GM20431 (cell line): ENCODE results near the gene CPSF4.

Experiments
- in situ Hi-C: fragments of 300-500 bp; cut with MseI, MboI; formaldehyde crosslinking; loops from one replicate; pipeline ENCODE4 v1.15.0; 2020; ENCODE audit warnings: low sequenced_read_pairs; ENCODE audit not compliant: unreplicated experiment

The CPSF4 gene

DNA sequence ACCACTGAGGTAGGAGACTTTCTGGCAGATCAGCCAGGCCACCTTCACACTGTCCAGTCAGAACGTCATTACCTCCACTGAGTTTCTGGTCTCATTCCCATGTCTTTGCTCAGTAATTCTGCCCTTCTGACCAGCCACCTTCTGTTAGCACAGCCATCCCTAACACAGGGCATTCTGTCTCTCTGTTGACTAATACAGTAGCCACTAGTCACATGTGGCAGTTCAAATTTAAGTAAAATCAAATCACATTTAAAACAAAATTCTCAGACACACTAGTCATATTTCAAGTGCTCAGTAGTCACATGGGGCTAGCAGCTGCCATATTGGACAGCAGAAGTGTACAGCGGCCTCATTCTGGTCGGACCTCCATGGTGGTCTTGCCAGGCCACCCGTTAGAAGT, 7.4 kb downstream of the CPSF4 start:
- in situ Hi-C loops = no loop called here

DNA sequence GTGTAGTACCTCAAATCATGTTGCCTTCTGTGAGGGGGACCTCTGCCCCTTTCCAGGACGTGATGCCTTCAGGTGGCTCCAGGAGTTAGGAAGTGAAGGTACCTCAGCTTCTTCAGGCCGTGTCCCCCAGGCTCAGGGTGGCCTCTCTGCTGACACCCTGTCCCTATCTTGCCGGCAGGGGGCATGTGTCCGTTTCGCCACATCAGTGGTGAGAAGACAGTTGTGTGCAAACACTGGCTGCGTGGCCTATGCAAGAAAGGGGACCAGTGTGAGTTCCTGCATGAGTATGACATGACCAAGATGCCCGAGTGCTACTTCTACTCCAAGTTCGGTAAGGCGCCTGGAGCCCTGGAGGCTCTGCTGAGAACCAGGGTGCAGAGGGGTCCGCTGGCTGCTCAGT, 9.2 kb downstream of the CPSF4 start:
- in situ Hi-C loops = no loop called here

DNA sequence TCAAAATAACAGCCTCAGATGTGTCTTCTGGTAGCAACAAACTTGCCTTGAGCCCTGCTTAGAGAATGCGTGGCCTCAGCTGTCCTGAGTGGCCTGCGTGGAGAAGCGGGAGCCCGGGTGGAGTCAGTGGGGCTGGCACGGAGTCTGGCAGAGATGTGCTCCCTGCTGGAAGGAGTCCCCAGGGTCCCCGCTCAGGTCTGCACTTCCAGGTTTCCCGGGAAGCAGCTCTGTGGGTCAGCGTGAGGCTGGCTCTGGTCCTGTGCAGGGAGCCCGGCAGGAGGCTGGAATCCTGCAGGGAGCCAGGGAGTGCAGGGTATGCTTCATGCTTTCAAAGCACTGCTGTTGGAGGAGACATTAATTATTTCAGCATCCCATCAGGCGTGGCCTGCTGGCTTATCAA, 10.1 kb downstream of the CPSF4 start:
- in situ Hi-C loops = no loop called here

DNA sequence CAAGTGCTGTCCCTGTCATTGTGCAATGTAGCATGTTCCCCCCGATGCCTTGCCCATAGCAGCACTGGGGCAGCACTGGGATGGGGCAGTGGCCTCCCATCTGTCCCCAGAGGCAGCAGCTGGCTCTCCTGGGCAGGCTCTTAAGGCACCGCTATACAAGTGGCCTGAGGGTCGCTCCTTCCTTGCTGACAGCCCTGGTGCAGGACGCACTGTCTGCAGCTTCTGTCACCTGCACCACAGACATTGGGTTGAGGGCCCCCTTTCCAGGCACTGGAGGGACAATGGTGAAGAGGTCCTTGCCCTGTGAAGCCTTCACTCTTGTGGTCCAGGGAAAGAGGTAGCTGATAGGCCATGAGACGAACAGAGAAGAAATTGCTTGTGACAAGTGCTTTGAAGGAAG, 10.6 kb downstream of the CPSF4 start:
- in situ Hi-C loops = no loop called here

DNA sequence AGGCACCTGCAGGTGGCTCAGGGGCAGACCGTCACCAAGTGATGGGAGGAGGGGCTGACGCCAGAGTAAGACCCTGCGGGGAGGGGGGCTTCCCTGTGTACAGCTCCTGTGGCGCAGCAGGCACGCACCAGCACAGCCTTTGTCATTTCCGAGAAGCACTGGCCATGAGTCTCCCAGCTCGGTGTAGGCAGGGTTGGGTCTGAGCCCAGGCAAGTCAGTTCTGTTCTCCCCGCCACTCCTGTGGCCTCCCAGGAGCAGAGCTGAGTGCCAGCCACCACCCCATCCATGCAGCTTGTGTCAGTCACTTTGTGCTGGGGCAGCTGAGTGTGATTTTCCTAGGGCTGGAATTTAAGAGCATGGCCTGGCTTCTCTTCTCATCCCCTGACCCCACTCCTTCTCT, 13.2 kb downstream of the CPSF4 start:
- in situ Hi-C loops = no loop called here

DNA sequence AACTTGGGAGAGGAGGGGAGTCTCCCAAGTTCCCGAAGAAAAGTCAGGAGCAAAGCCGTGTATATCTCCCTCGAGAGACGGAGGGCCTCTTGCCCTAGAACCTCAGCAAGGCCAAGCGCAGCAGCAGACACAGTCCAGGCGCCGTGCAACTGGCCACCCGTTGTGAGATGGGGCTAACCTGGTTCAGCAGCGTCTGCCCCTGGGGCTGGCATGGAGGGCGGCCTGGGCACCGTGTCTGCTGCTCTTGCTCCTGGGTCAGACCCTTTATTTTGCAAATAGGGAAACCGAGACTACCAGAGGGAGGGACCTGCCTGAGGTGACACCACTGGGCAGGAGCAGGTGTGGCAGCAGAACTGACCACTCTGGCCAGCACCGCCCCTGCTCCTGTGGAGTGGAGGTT, 13.8 kb downstream of the CPSF4 start:
- in situ Hi-C loops = no loop called here

DNA sequence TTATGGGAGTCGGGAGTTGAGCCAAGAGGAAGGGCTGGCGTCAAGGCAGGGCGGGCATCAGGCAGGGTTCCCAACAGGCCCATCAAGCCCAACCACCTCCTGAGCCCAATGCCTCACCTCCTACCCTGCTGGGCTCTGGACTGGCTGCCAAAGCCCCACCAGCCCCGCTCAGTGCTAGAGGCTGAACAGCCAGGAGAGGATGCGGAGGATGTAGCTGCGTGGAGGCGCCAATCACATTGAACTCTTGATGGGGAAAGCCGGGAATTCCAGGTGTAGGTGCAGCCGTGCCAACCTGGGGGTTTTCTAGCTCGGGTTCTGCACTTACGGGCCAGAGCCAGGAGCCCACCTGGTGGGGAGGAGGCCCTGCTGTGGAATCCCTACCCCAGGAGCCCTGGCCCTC, 14.4 kb downstream of the CPSF4 start:
- in situ Hi-C loops = no loop called here

DNA sequence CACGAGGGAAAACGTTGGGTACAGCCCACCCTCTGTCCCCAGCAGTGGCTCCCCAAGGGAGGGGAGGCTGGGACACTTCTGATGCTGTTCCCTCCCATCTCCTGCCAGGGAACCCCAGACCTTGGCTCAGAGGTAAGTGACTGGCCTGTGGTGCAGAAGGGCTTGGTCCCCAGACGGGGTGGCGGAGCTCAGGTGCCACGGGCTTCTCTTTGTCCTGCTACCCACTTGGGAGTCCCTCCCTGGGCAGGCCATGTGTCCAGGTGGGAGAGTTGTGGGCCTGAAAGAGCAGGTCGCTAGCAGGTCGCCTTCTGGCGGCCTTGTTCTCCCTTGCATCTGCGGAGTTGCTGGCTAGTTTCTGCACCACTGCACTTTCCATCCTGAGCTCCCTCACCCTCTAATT, 17.1 kb downstream of the CPSF4 start:
- in situ Hi-C loops = no loop called here

DNA sequence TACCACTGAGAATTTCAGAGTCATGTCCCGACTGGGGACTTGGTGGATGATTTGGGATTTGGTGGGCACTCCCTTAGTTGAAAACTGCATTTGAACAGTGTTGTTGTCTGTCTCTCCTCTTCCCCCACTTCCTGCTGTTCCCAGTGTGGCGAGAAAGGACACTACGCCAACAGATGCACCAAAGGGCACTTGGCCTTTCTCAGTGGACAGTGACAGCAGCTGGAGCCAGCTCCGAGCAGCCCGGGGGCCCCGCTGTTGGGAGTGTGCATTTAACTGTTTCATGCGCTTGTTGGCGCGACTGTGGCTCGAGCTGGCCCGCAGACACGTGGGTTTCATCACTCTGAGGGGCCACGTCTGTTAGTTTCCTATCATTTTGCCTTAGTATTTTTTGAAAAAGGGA, 17.5 kb downstream of the CPSF4 start:
- in situ Hi-C loops = no loop called here

DNA sequence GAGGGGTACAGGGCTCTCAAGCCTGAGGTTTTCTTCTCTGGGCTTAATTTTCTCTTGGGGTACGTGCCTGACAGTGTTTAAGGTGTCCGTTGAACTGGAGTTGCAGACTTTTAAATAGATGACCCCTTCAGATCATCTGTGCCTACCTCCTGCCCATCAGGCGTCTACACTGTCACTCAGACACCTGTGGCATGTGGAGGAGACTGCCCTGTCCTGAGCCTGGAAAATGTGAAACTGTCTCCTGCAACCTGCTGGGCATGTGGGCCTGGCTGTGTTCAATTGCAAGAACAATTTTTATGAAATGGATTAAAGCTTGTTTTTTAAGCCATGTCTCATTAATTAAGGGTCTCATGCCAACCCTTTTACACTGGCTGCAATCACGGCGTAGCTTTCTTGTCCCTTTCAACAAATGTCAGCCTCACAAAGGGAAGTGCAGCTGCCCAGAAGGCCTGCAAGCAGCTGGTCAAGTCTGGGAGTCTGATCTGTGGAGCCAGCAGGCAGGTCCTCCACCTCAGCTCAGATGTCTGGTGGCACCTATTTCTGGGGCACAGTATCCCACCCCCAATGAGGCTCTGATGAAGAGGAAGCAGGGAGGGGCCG, 18.4 kb downstream of the CPSF4 start:
- in situ Hi-C loops = no loop called here

DNA sequence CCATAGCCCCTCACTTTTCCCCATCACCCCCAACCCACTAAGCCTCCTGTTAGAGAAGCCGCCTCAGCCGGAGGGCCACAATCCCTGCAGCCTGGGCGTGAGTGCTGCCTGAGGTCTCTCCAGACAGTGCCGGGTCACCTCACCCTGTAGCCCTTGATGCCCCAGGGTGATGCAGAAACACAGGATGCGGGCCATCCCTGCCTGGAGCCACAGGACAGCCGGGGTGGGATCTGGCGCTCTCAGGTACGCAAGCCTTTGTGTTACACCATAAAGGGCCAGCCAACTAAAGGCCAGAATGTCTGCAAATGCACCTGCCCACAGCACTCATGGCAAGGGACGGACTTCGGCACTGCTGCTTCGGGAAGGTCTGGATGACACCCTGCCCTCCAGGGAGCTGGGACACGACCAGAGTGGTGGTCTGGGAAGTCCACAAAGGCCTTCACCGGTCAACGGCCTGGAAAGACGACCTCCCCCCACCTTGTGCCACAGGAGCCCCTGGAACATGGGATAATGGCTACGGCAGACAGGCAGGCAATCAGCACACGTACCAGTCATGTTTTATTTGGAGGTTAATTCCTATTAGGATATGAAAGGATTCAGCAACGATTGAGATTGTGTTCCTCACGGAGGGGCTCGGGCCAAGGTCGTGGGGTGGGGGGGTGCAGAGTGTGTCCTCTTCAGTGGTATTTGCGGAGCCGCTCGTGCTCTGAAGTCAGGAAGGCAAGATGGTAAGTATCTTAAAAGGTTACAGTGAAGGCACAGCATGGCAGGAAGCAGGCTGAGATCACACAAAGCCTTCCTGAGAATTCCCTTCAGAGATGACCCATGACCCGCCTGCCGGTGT, 19.1 kb downstream of the CPSF4 start:
- in situ Hi-C loops = no loop called here

DNA sequence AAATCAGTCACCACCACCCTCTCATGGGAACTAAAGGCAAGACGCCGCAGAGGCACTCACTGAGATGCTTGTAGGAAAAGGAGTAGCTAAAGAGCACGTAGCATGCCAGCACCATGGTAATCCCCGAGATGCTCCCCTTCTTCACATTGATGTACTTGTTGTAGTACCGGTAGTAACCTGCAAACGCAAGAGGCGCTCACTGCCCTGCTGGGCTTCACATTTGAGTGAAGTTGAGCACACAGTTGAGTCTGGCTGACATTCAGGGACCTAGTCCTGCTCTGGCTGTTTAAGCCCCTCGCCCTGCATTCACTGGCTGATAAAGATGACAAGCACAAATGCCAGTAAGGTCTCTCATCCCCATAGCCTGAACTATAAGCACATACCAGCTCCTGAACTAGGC, 20.3 kb downstream of the CPSF4 start:
- in situ Hi-C loops = no loop called here

DNA sequence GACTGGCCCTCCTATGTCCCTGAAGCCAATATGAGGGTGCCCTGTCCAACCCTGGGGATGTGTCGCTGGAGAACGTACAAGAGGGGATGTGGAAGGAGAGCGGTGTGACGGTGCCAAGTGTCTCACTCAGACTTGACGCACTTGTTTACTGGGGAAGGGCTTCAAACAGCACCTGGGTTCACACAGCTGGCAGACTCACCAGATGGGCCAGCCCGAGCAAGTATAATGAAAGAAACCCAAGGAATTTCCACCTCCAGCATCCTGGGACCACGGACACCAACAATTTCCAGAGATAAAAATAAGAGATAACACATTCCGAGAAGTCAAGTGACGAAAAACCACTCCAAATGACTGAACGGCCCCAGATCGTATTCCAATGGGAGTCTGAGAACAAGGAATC, 21.9 kb downstream of the CPSF4 start:
- in situ Hi-C loops = no loop called here

DNA sequence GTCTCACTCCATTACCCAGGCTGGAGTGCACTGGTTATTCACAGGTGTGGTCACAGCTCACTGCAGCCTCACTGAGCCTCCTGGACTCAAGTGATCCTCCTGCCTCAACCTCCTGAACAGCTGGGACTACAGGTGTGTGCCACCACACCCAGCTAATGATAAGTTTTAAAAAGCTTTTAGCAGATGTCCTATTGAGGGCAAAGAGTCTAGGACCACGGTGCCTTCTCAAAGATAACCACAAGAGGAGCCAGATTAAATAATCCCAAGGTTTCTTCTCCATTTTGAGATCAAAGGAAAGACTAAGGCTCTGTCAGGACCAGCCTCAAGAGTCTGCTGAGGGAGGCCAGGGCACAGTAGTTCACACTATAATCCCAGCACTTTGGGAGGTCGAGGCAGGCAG, 22.5 kb downstream of the CPSF4 start:
- in situ Hi-C loops = no loop called here

DNA sequence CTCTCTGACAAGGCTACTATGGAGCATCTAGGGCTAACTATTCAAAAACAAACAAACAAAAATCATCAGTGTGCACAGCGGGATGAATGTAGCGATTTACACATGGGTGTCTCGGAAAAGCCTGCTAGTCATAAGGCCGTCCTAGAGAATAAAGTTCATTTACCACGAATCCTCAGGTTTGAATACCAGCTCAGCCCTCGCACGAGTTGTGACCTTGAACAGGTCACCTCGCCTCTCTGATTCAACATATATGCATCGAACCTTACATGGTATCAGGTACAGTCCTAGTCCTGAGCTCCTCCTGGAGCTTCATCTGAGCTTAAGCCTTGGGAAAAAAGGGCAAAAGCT, 26.7 kb downstream of the CPSF4 start:
- in situ Hi-C loops = no loop called here

DNA sequence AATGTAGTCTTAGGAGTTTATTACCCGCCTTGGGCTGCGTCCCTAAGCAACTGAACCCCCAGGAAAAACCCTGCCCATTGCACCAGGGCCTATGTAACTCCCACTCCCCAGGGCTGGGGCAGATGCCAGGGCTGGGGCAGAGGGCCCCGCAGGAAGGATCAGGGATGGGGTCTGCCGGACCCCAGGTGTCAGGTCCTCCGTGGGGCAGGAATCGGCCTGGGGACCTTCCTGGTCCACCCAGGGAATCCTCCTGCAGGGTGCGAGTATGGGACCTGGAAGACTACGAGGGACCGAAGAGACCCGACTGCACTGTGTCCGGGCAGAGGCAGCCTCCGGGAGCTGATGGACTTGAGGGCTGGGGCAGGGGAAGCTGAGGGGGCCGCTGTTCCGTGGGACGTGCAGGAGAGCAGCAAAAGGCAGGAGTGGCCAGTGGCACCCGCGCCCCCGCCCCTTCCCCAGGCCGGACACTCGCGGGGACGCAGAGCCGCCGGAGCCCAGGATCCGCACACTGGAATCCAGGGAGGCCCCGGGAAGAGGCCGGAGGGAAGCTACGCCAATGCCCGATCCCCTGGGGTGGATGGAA, 29.7 kb downstream of the CPSF4 start:
- in situ Hi-C loops = no loop called here

DNA sequence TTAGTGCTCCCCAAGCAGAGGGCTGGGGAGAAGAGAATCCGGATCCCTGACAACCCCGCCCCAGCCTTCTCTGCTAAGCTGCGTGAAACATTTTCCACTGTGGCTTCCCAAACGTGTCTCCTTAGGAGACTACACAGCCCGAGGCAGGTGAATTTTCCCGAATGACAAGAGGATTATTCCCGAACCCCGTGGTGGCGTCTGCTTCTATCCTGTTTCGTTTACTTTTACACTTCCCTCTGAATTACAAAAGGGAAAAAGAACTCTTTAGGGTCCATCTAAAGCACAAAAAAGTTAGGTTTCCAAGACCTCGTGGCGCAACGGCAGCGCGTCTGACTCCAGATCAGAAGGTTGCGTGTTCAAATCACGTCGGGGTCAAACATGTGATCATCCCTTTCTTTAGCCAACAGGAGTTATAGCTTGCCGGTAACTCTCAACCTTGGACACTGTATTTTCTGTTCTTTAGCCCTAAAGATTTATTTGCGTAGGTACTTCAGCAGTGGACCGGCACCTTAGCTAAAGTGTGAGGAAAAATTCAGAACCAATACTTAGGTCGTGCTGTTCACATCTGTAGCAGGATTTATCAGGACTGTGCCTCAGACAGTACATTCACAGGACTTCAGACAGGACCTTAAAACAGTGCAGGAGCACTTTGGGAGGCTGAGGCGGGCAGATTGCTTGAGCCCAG, 30.8 kb downstream of the CPSF4 start:
- in situ Hi-C loops = no loop called here

DNA sequence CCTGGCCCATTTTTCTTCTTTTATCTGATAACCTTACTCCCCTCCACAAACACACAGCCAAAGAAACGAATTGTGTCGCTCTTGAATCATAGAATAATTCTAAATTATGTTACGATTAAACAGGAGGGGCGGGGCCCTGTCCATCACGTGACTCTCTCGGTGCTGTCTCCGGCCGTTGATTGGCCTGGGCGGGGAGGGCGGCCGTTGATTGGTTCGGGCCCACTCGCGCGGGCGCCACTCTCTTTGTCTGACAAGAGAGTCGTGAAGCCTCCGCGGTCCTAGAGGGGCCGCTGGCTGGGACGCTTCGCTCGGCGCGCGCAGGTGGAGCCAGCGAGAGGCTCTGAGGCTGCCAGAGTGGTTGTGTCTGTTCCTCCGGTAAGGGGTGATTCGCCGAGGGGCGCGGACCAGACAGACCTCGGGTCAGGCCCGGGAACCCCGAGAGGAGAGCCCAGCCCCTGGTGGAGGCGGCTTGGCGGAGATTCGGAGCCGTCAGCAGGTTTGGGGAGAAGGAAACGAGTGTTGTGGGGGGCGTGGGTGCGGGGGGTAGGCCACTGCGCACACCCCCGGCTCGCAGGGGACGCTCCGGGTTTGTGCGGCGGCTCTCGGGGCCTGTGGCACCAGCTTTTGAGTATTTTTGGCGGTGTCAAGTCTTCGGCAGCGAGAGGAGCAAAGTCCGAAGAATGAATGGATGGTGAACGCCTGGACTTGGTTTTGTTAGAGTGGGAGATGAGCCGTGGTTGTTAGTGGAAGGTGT, 34.0 kb downstream of the CPSF4 start, which contains the start of gene ZNF789:
Gene ZNF789, plus strand, starts transcription at position 330 of the 754 bp plus-strand sequence. CDS start 3,567 bp downstream, outside the sequence.
- in situ Hi-C loops = no loop called here

DNA sequence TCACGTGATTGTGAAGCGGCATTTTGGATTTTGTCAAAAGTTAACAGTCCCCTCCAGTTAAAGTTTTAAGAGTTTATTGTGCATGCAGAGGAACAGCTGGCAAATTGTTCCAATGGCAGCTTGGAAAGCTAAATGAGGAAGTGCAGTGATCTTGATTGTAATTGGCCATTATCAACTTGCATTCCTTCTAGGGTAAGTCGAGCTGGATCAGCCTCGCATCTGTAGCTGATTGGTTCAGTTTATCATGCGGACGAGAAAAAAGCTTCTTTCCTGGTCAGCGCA, 34.5 kb downstream of the CPSF4 start:
- in situ Hi-C loops = no loop called here

DNA sequence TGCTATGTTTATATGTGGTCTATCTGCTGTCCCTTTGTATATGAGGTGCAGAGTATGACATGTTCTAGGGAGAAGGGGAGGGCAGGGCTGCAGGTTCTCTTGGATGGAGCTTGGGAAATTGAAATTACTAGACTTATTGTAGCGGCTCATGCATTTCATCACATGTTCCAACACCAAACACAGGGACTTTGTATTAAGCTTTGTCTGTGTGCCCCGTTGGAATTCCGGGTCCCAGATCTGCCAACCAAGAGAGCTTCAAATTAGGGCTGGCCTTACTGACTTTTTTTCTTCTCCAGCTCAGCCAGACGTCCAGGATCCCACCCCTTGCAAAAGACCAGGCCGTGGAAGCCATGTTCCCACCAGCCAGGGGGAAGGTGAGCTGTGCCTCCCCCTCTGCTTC, 37.4 kb downstream of the CPSF4 start:
- in situ Hi-C loops = no loop called here
